IMR-90 (cell line): ENCODE results near the gene EDN2. TPM values are rescaled to one million over a fixed set of nuclear protein-coding genes. Genes with fewer than 3 reads are reported as not detected.
A peak's percentile ranks its signal among the peaks of the same experiment; 100 is the strongest.

Experiments used
- ATAC-seq: fragments of 200-7000 bp; cut with Tn5 transposase; 2 replicates; pipeline ENCODE4 v1.9.1; 2020; ENCODE audit warnings: low read depth, mild to moderate bottlenecking, moderate library complexity
- BruUV-seq: library from RNA; stranded (reverse); fragments of 400-500 nt; replicated peaks from 2 replicates; lab custom pipeline; 2021; lab: Mats Ljungman, UMichigan
- CTCF ChIA-PET: fragments of 300-600 bp; formaldehyde crosslinking; extraction: SDS; loops from one replicate; lab custom pipeline; 2021; ENCODE audit warnings: antibody characterized with exemption; lab: Yijun Ruan, JAX
- POLR2A ChIA-PET: fragments of 300-600 bp; sonication (Branson Sonifier 250); formaldehyde crosslinking; loops from one replicate; lab custom pipeline; 2022; ENCODE audit warnings: antibody characterized with exemption; ENCODE audit not compliant: unreplicated experiment; lab: Charles Lee
- DNase-seq: peaks from one replicate; pipeline ENCODE4 v3.0.0; 2013
- H2AFZ ChIP-seq: replicated peaks from 2 replicates; pipeline ENCODE3; 2013; ENCODE audit warnings: low read length, mild to moderate bottlenecking; ENCODE audit not compliant: poor library complexity
- H2AK5ac ChIP-seq: 2 replicates; pipeline ENCODE4 v1.6.1; 2013; ENCODE audit warnings: low read depth, low read length, inconsistent platforms
- H2AK9ac ChIP-seq: replicated peaks from 2 replicates; pipeline ENCODE3; 2013; ENCODE audit warnings: mild to moderate bottlenecking, low read depth, low read length, moderate library complexity; ENCODE audit not compliant: poor library complexity
- H2BK120ac ChIP-seq: 2 replicates; pipeline ENCODE4 v1.6.1; 2013; ENCODE audit warnings: low read depth, low read length, inconsistent platforms
- H2BK15ac ChIP-seq: 3 replicates; pipeline ENCODE4 v1.6.1; 2013; ENCODE audit warnings: low read depth, low read length, inconsistent platforms
- H2BK20ac ChIP-seq: 2 replicates; pipeline ENCODE4 v1.6.1; 2013; ENCODE audit warnings: low read depth, mild to moderate bottlenecking, inconsistent platforms, low read length, moderate library complexity
- H2BK5ac ChIP-seq: 2 replicates; pipeline ENCODE4 v1.6.1; 2013; ENCODE audit warnings: mild to moderate bottlenecking, low read depth, low read length, inconsistent platforms; ENCODE audit not compliant: poor library complexity, severe bottlenecking
- H3K14ac ChIP-seq: replicated peaks from 2 replicates; pipeline ENCODE4 v1.6.1; 2013; ENCODE audit warnings: low read depth, low read length, inconsistent platforms
- H3K18ac ChIP-seq: 2 replicates; pipeline ENCODE4 v1.6.1; 2013; ENCODE audit warnings: low read depth, low read length, control low read depth
- H3K23ac ChIP-seq: 2 replicates; pipeline ENCODE4 v1.6.1; 2013; ENCODE audit warnings: low read depth, low read length, inconsistent platforms
- H3K27ac ChIP-seq: 2 replicates; pipeline ENCODE4 v1.5.1; 2013; ENCODE audit warnings: mild to moderate bottlenecking, control low read depth, low read length; ENCODE audit not compliant: insufficient read depth
- H3K27me3 ChIP-seq: 2 replicates; pipeline ENCODE4 v1.6.1; 2013; ENCODE audit warnings: low read length; ENCODE audit not compliant: control insufficient read depth, insufficient read depth
- H3K36me3 ChIP-seq: 2 replicates; pipeline ENCODE4 v1.6.1; 2013; ENCODE audit warnings: low read length, mixed read lengths; ENCODE audit not compliant: control insufficient read depth, insufficient read depth
- H3K4ac ChIP-seq: 2 replicates; pipeline ENCODE4 v1.6.1; 2013; ENCODE audit warnings: low read depth, low read length, inconsistent platforms
- H3K4me1 ChIP-seq: 2 replicates; pipeline ENCODE4 v1.6.1; 2013; ENCODE audit warnings: low read length, mixed read lengths; ENCODE audit not compliant: control insufficient read depth, insufficient read depth
- H3K4me2 ChIP-seq: 2 replicates; pipeline ENCODE4 v1.6.1; 2013; ENCODE audit warnings: low read depth, mild to moderate bottlenecking, control low read depth, low read length, moderate library complexity
- H3K4me3 ChIP-seq: 2 replicates; pipeline ENCODE4 v1.5.1; 2013; ENCODE audit warnings: low read depth, mild to moderate bottlenecking, control low read depth, low read length, moderate library complexity; ENCODE audit not compliant: insufficient read depth
- H3K56ac ChIP-seq: 2 replicates; pipeline ENCODE4 v1.6.1; 2013; ENCODE audit warnings: low read length, inconsistent platforms; ENCODE audit not compliant: insufficient read depth; ENCODE audit errors: extremely low read depth
- H3K79me1 ChIP-seq, 2 experiments: 2 replicates each; pipeline ENCODE4 v1.6.1; 2013; ENCODE audit warnings: low read length in 2 of 2, inconsistent platforms in 1 of 2, low read depth in 1 of 2
- H3K9ac ChIP-seq: 2 replicates; pipeline ENCODE4 v1.6.1; 2013; ENCODE audit warnings: low read depth, low read length, control low read depth
- H3K9me1 ChIP-seq: 2 replicates; pipeline ENCODE4 v1.6.1; 2013; ENCODE audit warnings: low read length, inconsistent platforms; ENCODE audit not compliant: insufficient read depth
- H3K9me3 ChIP-seq: 2 replicates; pipeline ENCODE4 v1.6.1; 2013; ENCODE audit warnings: low read length; ENCODE audit not compliant: control insufficient read depth, insufficient read depth
- H4K20me1 ChIP-seq: 2 replicates; pipeline ENCODE4 v1.6.1; 2013; ENCODE audit warnings: low read length, inconsistent platforms; ENCODE audit not compliant: insufficient read depth
- H4K5ac ChIP-seq: 2 replicates; pipeline ENCODE4 v1.6.1; 2013; ENCODE audit warnings: mild to moderate bottlenecking, low read depth, low read length, control low read depth
- H4K8ac ChIP-seq, 2 experiments: 2 replicates each; pipeline ENCODE4 v1.6.1; 2013; ENCODE audit warnings: low read depth in 2 of 2, low read length in 2 of 2, control low read depth in 1 of 2, inconsistent platforms in 1 of 2
- H4K91ac ChIP-seq: 2 replicates; pipeline ENCODE4 v1.6.1; 2013; ENCODE audit warnings: low read depth, low read length, inconsistent platforms; ENCODE audit not compliant: insufficient read depth
- RFX5 ChIP-seq: IDR thresholded peaks from 2 replicates; pipeline ENCODE4 v1.8.0; 2012; ENCODE audit warnings: low read depth, mild to moderate bottlenecking, low read length, moderate library complexity
- WGBS, 2 experiments: methylation state at CpG; one replicate each; pipeline versions ENCODE4 v1.1.5 to v1.1.7; 2013; ENCODE audit warnings: missing lambda C conversion rate in 2 of 2; ENCODE audit not compliant: insufficient read length in 1 of 2; ENCODE audit errors: extremely low coverage in 2 of 2; 5-methylcytosine and 5-hydroxymethylcytosine counted together
- dilution Hi-C: fragments of 300-500 bp; cut with HindIII; formaldehyde crosslinking; loops from one replicate; pipeline ENCODE4 v1.14.3; 2018; ENCODE audit warnings: low sequenced_read_pairs; ENCODE audit not compliant: unreplicated experiment
- in situ Hi-C: fragments of 300-500 bp; cut with MboI; formaldehyde crosslinking; loops from 3 replicates; pipeline ENCODE4 v1.14.3; 2019; ENCODE audit warnings: low sequenced_read_pairs, inconsistent platforms, mixed read lengths
- intact Hi-C: fragments of 100-400 bp; cut with micrococcal nuclease; formaldehyde crosslinking; loops from 2 replicates; pipeline ENCODE4 v1.10.0; 2022
- polyA plus RNA-seq, 3 experiments: library from polyadenylated mRNA; depleted of rRNA; stranded (reverse); fragments of >200 nt; gene quantifications; 2 replicates each; pipeline ENCODE4 v1.2.3, GENCODE V29; 2012; ENCODE audit warnings: low replicate concordance in 1 of 3
- total RNA-seq: library from RNA; depleted of rRNA; stranded (reverse); fragments of >200 nt; gene quantifications from 2 replicates; pipeline ENCODE4 v1.2.3, GENCODE V29; 2012

EDN2 gene
- total and polyA plus RNA-seq, 2 of the 4 experiments (the other 2 are of a cell fraction), result 0.27 TPM; not detected in 1

- TF ChIP-seq RFX5, result no peak
- no peak overlapping the region for H3K14ac ChIP-seq
- 0 out of 2 replicates have a peak, but pooled peaks cover 2% of the 10 kb centered on the region for H3K9me1 ChIP-seq
- dilution Hi-C loops (no loop called here), in situ Hi-C loops (no loop called here), intact Hi-C loops (no loop called here)
- no peak overlapping the region for H3K56ac ChIP-seq
- H4K5ac ChIP-seq, result no peak overlapping the region
- BruUV-seq, result no TSS peak
- no peak overlapping the region for H3K4me3 ChIP-seq
- no peak overlapping the region for H3K27ac ChIP-seq
- no peak overlapping the region for H2BK20ac ChIP-seq
- no peak overlapping the region for H3K4ac ChIP-seq
- peaks cover 23% of the 10 kb centered on the region for H3K27me3 ChIP-seq
- H3K36me3 ChIP-seq, result no peaks in the 10 kb centered on the region
- 36% methylated on average over 3 of the region's 4 CpGs; no CpG with 5 or more reads in 1 of the 2 experiments for WGBS, 2 experiments
- no peaks in the 10 kb centered on the region for H3K79me1 ChIP-seq
- H3K4me2 ChIP-seq, result no peak overlapping the region
- H2BK120ac ChIP-seq, result no peak overlapping the region
- H4K91ac ChIP-seq, result no peak overlapping the region
- H3K23ac ChIP-seq, result no peak overlapping the region
- no peaks in the 10 kb centered on the region for H3K4me1 ChIP-seq
- no peak overlapping the region for H3K9ac ChIP-seq
- H2AK9ac ChIP-seq, result no peak overlapping the region
- no peak overlapping the region for H3K18ac ChIP-seq
- no peak overlapping the region for H2BK5ac ChIP-seq
- ChIA-PET CTCF (no interaction called here), POLR2A (no interaction called here)
- ATAC-seq (peak; percentile 29), DNase-seq (no peak)
- H2BK15ac ChIP-seq, result no peak overlapping the region
- H3K9me3 ChIP-seq, result peaks cover 13% of the 10 kb centered on the region
- H2AK5ac ChIP-seq, result no peak overlapping the region
- H4K20me1 ChIP-seq, result no peaks in the 10 kb centered on the region
- H2AFZ ChIP-seq, result no peak overlapping the region
- H4K8ac ChIP-seq, result no peak overlapping the region
These were observed 35.7 kb downstream of the EDN2 start for GRCh38 chr1:41448821-41449220.
